Measurements from ENCODE around the gene KCNE5.
"Not testable (repeated sequence)": the region's sequence is repeated elsewhere in the genome, so short reads cannot be mapped to it uniquely, and the experiment has no call there.

The KCNE5 gene

DNA sequence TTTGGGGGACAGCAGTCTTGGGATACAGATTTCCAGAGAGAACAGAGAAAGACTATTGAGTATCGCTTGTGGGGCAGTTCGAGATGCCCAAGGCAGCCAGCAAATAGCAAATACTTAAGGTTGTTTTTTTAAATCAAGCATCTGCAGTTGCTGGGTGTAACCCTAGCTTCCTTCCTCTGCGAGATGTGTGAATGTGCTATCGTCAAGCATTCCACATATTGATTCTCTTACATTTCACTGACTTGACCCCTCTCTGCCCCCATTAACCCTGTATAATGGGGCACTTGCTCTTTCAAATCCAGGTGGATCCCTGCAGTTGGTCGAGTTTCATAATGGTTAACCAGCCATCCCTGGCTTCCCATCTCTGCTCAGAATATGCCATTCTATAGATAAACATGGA lies 23.5 kb downstream of the KCNE5 start:
- DNase-seq = no peak

DNA sequence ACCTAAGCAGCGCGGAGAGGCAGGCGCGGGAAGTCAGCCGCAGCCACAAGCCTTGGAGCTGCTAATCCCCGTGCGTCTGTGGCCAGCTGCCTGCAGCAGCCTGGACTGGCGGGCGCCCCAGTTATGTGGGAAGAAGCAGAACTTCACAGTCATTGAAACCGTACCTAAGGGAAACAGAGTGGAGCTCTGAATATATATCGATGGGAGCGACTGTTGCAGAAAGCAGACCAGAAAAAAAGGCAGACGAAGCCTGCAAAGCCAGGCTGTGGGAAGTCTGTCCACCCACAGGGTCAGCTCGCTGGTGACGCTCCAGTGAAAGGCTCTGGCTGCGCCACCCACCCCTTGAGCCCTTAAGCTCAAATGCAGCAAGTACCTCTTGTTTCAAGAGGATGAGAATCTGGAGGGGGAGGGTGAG lies 24.7 kb downstream of the KCNE5 start:
- no peak for DNase-seq

- DNase-seq = no peak
Measured at GRCh38 chrX:109596015-109596414, 29.0 kb downstream of the KCNE5 start.

- no peak for DNase-seq
Measured at GRCh38 chrX:109590176-109590575, 34.8 kb downstream of the KCNE5 start.

DNA sequence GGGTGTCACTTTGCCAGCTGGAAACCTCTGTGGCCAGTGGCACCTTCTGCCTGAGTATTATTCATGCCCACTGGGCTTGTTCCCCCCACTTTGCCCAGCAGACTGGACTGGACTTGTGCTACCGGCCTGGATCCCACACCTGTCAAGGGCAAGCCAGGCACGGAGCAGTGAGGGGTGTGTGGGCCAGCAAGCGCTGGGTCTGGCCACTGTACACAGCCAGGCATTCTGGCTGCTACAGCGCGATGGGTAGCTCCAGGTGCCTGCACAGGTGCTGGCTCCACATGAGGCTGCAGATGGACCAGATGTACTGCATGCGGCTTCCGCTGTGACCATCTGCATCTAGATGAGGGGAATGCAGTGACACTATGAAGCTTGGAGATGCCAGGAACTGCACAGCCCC lies 39.5 kb downstream of the KCNE5 start:
- DNase-seq = no peak

DNA sequence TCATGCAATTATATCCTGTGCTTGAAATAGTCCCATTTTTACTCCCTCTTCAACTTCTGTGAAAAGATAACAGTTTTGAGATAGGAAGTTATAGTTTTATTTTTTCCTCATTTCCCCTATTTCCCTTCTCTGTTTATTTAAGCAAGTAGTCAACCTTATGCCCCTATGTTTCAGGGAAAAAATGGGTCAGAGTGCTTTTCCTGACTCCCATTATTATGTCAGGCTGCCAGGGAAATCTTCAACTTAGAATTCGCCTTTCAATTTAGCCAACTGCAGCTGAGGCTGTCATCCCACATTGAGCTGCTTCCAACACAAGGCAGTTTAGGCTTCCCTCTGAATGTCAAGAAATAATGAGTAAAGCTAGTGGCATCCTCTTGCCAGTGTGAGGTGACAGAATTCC lies 46.1 kb downstream of the KCNE5 start:
- no peak for DNase-seq

- DNase-seq = no peak
Measured at GRCh38 chrX:109577055-109577454, 47.9 kb downstream of the KCNE5 start.

GRCh38 chrX:109576083-109576482 lies 48.9 kb downstream of the KCNE5 start:
- DNase-seq = not testable (repeated sequence)

All from activated T-cell treated with anti-CD3 and anti-CD28 coated beads, Interleukin-2, amount 50 U/mL, for 1 hour (primary cell).